Endothelial cell of umbilical vein (primary cell): ENCODE measurements around the gene GTF3C5.

Experiments used
- EZH2 ChIP-seq: IDR thresholded peaks from 2 replicates; pipeline ENCODE4 v1.6.1; 2012; ENCODE audit warnings: borderline replicate concordance, low read depth, mild to moderate bottlenecking, moderate library complexity, low read length, inconsistent platforms; ENCODE audit not compliant: severe bottlenecking
- FOS ChIP-seq: IDR thresholded peaks from 2 replicates; pipeline ENCODE4 v1.6.1; 2011; ENCODE audit warnings: mild to moderate bottlenecking, low read length, moderate library complexity, borderline replicate concordance; ENCODE audit not compliant: insufficient read depth
- JUN ChIP-seq: IDR thresholded peaks from 2 replicates; pipeline ENCODE4 v1.6.1; 2011; ENCODE audit warnings: borderline replicate concordance, low read depth; ENCODE audit not compliant: insufficient read length, insufficient read depth
- MYC ChIP-seq: IDR thresholded peaks from one replicate; pipeline ENCODE4 v1.6.1; 2011; ENCODE audit warnings: mild to moderate bottlenecking, low read depth, low read length
- POLR2A ChIP-seq: IDR thresholded peaks from 2 replicates; pipeline ENCODE4 v1.6.1; 2012; ENCODE audit warnings: low read depth, mild to moderate bottlenecking, control low read depth, low read length
- POLR2AphosphoS5 ChIP-seq: IDR thresholded peaks from 2 replicates; pipeline ENCODE4 v1.6.1; 2012; ENCODE audit warnings: low read depth, mild to moderate bottlenecking, control low read depth, low read length, moderate library complexity; ENCODE audit not compliant: insufficient read depth
- TF ChIP-seq, protein P1 (sequence below), 2 donors: IDR thresholded peaks; 1 replicate in 1 of 2; 2 replicates in 1 of 2; pipeline ENCODE4 v1.5.1; 2011; ENCODE audit warnings: low read length in 2 of 2, mild to moderate bottlenecking in 2 of 2, moderate library complexity in 2 of 2, control low read depth in 1 of 2, inconsistent platforms in 1 of 2, low read depth in 1 of 2; ENCODE audit not compliant: insufficient read depth in 1 of 2; ENCODE audit errors: extremely low read depth in 1 of 2
- TF ChIP-seq, protein P2 (sequence below): IDR thresholded peaks from 2 replicates; pipeline ENCODE4 v1.6.1; 2011; ENCODE audit not compliant: insufficient read depth, insufficient read length

DNA sequence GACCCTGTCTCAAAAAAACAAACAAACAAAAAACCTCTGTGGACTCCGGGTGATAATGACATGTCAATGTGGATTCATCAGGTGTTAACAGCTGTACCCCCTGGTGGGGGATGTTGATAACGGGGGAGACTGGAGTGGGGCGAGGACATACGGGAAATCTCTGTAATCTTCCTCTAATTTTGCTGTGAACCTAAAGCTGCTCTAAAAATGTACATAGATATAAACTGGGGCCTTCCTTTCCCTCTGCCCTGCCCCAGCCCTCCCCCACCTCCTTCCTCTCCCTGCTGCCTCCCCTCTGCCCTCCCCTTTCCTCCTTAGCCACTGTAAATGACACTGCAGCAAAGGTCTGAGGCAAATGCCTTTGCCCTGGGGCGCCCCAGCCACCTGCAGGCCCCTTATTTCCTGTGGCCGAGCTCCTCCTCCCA lies 29.6 kb downstream of the GTF3C5 start:
- TF ChIP-seq, protein P1, sequence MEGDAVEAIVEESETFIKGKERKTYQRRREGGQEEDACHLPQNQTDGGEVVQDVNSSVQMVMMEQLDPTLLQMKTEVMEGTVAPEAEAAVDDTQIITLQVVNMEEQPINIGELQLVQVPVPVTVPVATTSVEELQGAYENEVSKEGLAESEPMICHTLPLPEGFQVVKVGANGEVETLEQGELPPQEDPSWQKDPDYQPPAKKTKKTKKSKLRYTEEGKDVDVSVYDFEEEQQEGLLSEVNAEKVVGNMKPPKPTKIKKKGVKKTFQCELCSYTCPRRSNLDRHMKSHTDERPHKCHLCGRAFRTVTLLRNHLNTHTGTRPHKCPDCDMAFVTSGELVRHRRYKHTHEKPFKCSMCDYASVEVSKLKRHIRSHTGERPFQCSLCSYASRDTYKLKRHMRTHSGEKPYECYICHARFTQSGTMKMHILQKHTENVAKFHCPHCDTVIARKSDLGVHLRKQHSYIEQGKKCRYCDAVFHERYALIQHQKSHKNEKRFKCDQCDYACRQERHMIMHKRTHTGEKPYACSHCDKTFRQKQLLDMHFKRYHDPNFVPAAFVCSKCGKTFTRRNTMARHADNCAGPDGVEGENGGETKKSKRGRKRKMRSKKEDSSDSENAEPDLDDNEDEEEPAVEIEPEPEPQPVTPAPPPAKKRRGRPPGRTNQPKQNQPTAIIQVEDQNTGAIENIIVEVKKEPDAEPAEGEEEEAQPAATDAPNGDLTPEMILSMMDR (IDR thresholded peaks at IDR 0.05; ENCODE audit: extremely low read depth in 1 of 2, insufficient read depth in 1 of 2, low read depth in 1 of 2, low read length in 2 of 2): no peak
- TF ChIP-seq, protein P2, sequence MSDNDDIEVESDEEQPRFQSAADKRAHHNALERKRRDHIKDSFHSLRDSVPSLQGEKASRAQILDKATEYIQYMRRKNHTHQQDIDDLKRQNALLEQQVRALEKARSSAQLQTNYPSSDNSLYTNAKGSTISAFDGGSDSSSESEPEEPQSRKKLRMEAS: no peak
- TF ChIP-seq EZH2 (no peak), FOS (no peak), POLR2A (no peak), MYC (no peak), POLR2AphosphoS5 (no peak), JUN (no peak)
